Caco-2 (cell line): Measurements from ENCODE around the gene TNFSF10. TPM values are rescaled to one million over a fixed set of nuclear protein-coding genes. Genes with fewer than 3 reads are reported as not detected.

Experiments used
- BruUV-seq: library from RNA; stranded (reverse); fragments of 400-500 nt; replicated peaks from 2 replicates; lab custom pipeline; 2021; lab: Mats Ljungman, UMichigan
- CTCF ChIA-PET: fragments of 300-600 bp; sonication (Branson Sonifier 250); formaldehyde crosslinking; loops from one replicate; lab custom pipeline; 2022; ENCODE audit warnings: antibody characterized with exemption; lab: Charles Lee
- POLR2A ChIA-PET: fragments of 300-600 bp; sonication (Branson Sonifier 250); formaldehyde crosslinking; loops from one replicate; lab custom pipeline; 2022; ENCODE audit warnings: antibody characterized with exemption; lab: Charles Lee
- DNase-seq, 2 experiments: peaks; one replicate each; pipeline versions ENCODE4 v3.0.0 to v3.0.0-alpha.2; 2020 to 2022
- H3K27me3 ChIP-seq: replicated peaks from 2 replicates; pipeline ENCODE4 v1.6.0; 2011; ENCODE audit warnings: low read length; ENCODE audit not compliant: control insufficient read depth, insufficient read depth
- H3K36me3 ChIP-seq: 2 replicates; pipeline ENCODE4 v1.5.1; 2011; ENCODE audit warnings: low read length; ENCODE audit not compliant: control insufficient read depth, insufficient read depth
- H3K4me1 ChIP-seq: fragments of 250-450 bp; sonication (Bioruptor Pico); 2 replicates; pipeline ENCODE4 v1.5.1; 2020; ENCODE audit warnings: mild to moderate bottlenecking
- H3K4me3 ChIP-seq: 2 replicates; pipeline ENCODE4 v1.5.1; 2011; ENCODE audit warnings: low read depth, mild to moderate bottlenecking, control low read depth, low read length
- H3K9me3 ChIP-seq: fragments of 250-450 bp; sonication (Bioruptor Pico); 2 replicates; pipeline ENCODE4 v1.5.1; 2020; ENCODE audit warnings: mild to moderate bottlenecking, moderate library complexity
- H3K27ac Mint-ChIP-seq: one replicate; pipeline ENCODE4 v1.8.0; 2022; ENCODE audit warnings: mixed read lengths; ENCODE audit not compliant: unreplicated experiment
- H3K27me3 Mint-ChIP-seq: one replicate; pipeline ENCODE4 v1.8.0; 2022; ENCODE audit warnings: mixed read lengths; ENCODE audit not compliant: insufficient read depth, unreplicated experiment
- H3K36me3 Mint-ChIP-seq: one replicate; pipeline ENCODE4 v1.8.0; 2022; ENCODE audit warnings: mild to moderate bottlenecking, mixed read lengths; ENCODE audit not compliant: insufficient read depth, unreplicated experiment
- H3K4me1 Mint-ChIP-seq: one replicate; pipeline ENCODE4 v1.8.0; 2022; ENCODE audit warnings: low read depth, mixed read lengths; ENCODE audit not compliant: unreplicated experiment
- H3K4me3 Mint-ChIP-seq: one replicate; pipeline ENCODE4 v1.8.0; 2022; ENCODE audit warnings: mild to moderate bottlenecking, moderate library complexity, mixed read lengths; ENCODE audit not compliant: unreplicated experiment
- H3K9me3 Mint-ChIP-seq: one replicate; pipeline ENCODE4 v1.8.0; 2022; ENCODE audit warnings: mixed read lengths; ENCODE audit not compliant: unreplicated experiment
- intact Hi-C: fragments of 100-400 bp; cut with micrococcal nuclease; formaldehyde crosslinking; loops from one replicate; pipeline ENCODE4 v1.10.0; 2022; ENCODE audit not compliant: unreplicated experiment
- total RNA-seq: library from RNA; stranded (reverse); gene quantifications from 2 replicates; pipeline ENCODE4 v1.2.3, GENCODE V29; 2022
- TF ChIP-seq, protein P1 (sequence below), 2 experiments: fragments of 200-600 bp in 1 of 2; IDR thresholded peaks; 1 replicate in 1 of 2; 2 replicates in 1 of 2; pipeline versions ENCODE4 v1.5.1 to v1.8.0; 2011 to 2022; ENCODE audit warnings: antibody characterized with exemption in 1 of 2, control low read depth in 1 of 2, inconsistent platforms in 1 of 2, low read depth in 1 of 2, low read length in 1 of 2, mild to moderate bottlenecking in 1 of 2, moderate library complexity in 1 of 2; ENCODE audit not compliant: insufficient read depth in 1 of 2, severe bottlenecking in 1 of 2, unreplicated experiment in 1 of 2

TNFSF10 gene
- total RNA-seq, 1 experiment from 2014 or later: not detected

DNA sequence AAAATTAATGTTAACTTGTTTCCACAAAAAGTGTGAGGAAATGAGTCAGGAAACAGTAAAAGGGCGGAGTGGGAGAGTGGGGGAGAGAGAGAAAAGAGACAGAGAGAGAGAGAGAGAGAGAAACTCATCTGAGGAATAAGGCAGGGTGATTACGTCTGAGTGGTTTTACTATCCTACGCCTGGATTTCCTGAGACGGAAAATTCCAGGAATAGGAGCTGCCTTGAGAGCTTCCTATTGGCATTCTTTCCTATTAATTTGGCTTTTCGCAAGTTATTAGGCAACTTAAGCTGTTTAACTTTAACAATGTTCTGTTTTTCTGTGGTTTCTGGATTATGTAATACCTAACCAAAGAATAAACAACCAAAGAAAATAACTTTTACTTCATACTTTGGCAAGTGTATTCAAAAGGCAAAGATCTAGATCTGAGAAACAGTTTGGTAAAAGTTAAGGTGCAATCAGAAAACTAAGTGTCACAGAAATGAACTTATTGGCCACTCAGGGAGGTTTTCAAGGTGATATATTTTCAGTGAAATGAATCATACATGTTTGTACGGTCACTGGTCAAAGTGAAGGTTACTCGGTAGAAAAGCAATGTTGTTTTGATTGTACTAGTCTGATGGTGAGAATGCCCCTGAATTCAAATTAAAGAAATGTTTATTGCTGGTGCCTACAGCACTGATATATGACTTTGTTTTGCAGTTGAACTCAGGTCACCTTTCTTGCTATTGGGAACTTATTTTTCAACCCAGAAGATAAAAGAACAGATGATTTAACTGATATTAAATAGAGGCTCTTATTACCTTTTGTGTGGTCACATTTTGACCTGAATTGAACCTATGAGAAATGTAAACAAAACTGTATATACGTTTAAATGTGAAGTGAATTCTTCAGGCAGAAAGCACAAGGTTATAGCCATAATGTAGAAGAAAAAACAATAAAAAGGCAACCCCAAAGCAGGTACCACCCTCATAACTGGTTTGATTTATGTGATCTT is 39.9 kb upstream of the TNFSF10 start:
- H3K4me1 Mint-ChIP-seq: peaks cover 7% of the 10 kb centered on the region
- H3K4me1 ChIP-seq: 0 out of 2 replicates have a peak, but pooled peaks cover 5% of the 10 kb centered on the region
- CTCF ChIA-PET: no interaction called here
- no peaks in the 10 kb centered on the region for H3K27me3 ChIP-seq
- no TSS peak for BruUV-seq
- no peaks in the 10 kb centered on the region for H3K9me3 ChIP-seq
- no peaks in the 10 kb centered on the region for H3K9me3 Mint-ChIP-seq
- no peak for DNase-seq
- POLR2A ChIA-PET: no interaction called here
- intact Hi-C loops: no loop called here
- H3K4me3 Mint-ChIP-seq: no peak overlapping the region
- H3K36me3 ChIP-seq: no peaks in the 10 kb centered on the region
- no peak overlapping the region for H3K27ac Mint-ChIP-seq
- H3K27me3 Mint-ChIP-seq: no peaks in the 10 kb centered on the region
- TF ChIP-seq, protein P1, sequence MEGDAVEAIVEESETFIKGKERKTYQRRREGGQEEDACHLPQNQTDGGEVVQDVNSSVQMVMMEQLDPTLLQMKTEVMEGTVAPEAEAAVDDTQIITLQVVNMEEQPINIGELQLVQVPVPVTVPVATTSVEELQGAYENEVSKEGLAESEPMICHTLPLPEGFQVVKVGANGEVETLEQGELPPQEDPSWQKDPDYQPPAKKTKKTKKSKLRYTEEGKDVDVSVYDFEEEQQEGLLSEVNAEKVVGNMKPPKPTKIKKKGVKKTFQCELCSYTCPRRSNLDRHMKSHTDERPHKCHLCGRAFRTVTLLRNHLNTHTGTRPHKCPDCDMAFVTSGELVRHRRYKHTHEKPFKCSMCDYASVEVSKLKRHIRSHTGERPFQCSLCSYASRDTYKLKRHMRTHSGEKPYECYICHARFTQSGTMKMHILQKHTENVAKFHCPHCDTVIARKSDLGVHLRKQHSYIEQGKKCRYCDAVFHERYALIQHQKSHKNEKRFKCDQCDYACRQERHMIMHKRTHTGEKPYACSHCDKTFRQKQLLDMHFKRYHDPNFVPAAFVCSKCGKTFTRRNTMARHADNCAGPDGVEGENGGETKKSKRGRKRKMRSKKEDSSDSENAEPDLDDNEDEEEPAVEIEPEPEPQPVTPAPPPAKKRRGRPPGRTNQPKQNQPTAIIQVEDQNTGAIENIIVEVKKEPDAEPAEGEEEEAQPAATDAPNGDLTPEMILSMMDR (IDR thresholded peaks at IDR 0.05; ENCODE audit: insufficient read depth in 1 of 2, low read depth in 1 of 2, low read length in 1 of 2, severe bottlenecking in 1 of 2, unreplicated experiment in 1 of 2): no peak
- H3K4me3 ChIP-seq: no peak overlapping the region
- H3K36me3 Mint-ChIP-seq: no peaks in the 10 kb centered on the region

DNA sequence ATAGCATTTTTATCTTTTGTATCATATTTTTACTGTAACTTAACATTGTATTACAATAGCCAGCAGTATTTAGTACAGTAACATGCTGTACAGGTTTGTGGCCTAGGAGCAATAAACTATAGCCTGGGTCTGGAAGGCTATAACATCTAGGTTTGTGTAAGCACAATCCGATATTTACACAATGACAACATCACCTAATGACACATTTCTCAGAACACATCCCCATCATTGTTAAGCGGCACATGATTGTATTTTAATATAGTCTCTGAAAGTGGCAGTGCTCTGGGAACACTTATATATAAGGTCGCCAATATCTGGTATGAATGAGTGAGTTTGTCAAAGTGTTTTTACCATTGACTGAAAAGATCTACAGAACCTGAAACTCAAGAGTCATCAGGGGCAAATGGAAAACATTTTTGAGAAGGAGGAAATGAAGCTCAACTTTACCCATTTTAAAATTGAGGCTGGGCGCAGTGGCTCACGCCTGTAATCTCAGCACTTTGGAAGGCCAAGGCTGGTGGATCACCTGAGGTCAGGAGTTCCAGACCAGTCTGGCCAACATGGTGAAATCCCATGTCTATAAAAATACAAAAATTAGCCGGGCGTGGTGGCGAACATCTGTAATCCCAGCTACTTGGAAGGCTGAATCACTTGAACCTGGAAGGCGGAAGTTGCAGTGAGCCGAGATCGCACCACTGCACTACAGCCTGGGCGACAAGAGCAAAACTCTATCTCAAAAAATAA is 38.8 kb upstream of the TNFSF10 start:
- no TSS peak for BruUV-seq
- TF ChIP-seq, protein P1 (IDR thresholded peaks at IDR 0.05; ENCODE audit: insufficient read depth in 1 of 2, low read depth in 1 of 2, low read length in 1 of 2, severe bottlenecking in 1 of 2, unreplicated experiment in 1 of 2): no peak
- Mint-ChIP-seq H3K27me3 (no peaks in the 10 kb centered on the region), H3K4me3 (no peak overlapping the region), H3K9me3 (no peaks in the 10 kb centered on the region), H3K4me1 (peaks cover 7% of the 10 kb centered on the region), H3K36me3 (no peaks in the 10 kb centered on the region), H3K27ac (no peak overlapping the region)
- Histone ChIP-seq H3K4me1 (0 out of 2 replicates have a peak, but pooled peaks cover 5% of the 10 kb centered on the region), H3K4me3 (no peak overlapping the region), H3K9me3 (no peaks in the 10 kb centered on the region), H3K36me3 (no peaks in the 10 kb centered on the region), H3K27me3 (no peaks in the 10 kb centered on the region)
- DNase-seq: no peak
- POLR2A ChIA-PET: no interaction called here
- CTCF ChIA-PET: no interaction called here
- intact Hi-C loops: no loop called here

DNA sequence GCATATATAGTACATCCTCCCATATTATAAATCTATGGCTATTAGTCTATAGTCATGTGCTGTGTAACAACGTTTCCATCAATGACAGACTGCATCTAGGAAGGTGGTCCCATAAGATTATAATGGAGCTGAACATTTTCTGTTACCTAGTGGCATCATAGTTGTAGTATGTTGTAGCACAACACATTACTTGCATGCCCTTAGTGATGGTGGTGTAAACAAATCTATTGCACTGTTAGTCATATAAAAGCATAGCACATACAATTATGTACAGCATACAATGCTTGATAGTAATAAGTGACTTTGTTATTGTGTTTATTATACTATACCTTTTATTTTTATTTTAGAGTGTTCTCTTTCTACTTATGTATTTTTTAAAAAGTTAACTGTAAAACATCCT is 37.4 kb upstream of the TNFSF10 start:
- no peaks in the 10 kb centered on the region for H3K27me3 Mint-ChIP-seq
- BruUV-seq: no TSS peak
- H3K4me3 Mint-ChIP-seq: no peak overlapping the region
- POLR2A ChIA-PET: no interaction called here
- intact Hi-C loops: no loop called here
- H3K27ac Mint-ChIP-seq: no peak overlapping the region
- H3K9me3 Mint-ChIP-seq: no peaks in the 10 kb centered on the region
- no peak for DNase-seq
- TF ChIP-seq, protein P1 (IDR thresholded peaks at IDR 0.05; ENCODE audit: insufficient read depth in 1 of 2, low read depth in 1 of 2, low read length in 1 of 2, severe bottlenecking in 1 of 2, unreplicated experiment in 1 of 2): no peak
- Histone ChIP-seq H3K9me3 (no peaks in the 10 kb centered on the region), H3K36me3 (no peaks in the 10 kb centered on the region), H3K4me3 (no peak overlapping the region), H3K4me1 (0 out of 2 replicates have a peak, but pooled peaks cover 5% of the 10 kb centered on the region), H3K27me3 (no peaks in the 10 kb centered on the region)
- H3K4me1 Mint-ChIP-seq: peaks cover 7% of the 10 kb centered on the region
- CTCF ChIA-PET: no interaction called here
- no peaks in the 10 kb centered on the region for H3K36me3 Mint-ChIP-seq
